GM23248 (cell line): ENCODE data around the gene HNRNPH3.

ENCODE experiments used
- EZH2 ChIP-seq: fragments of 200-600 bp; sonication (generic); IDR thresholded peaks from 2 replicates; pipeline ENCODE4 v1.6.1; 2018; ENCODE audit warnings: antibody characterized with exemption, mild to moderate bottlenecking; ENCODE audit not compliant: insufficient read depth, poor library complexity, severe bottlenecking
- EZH2phosphoT487 ChIP-seq: fragments of 200-600 bp; sonication (generic); IDR thresholded peaks from 2 replicates; pipeline ENCODE4 v1.6.1; 2018; ENCODE audit warnings: antibody characterized with exemption, moderate library complexity, mild to moderate bottlenecking, low read depth; ENCODE audit not compliant: insufficient read depth

GRCh38 chr10:68333440-68334431 lies 1.9 kb downstream of the HNRNPH3 start:
- no peak for TF ChIP-seq EZH2
- TF ChIP-seq EZH2phosphoT487: no peak
